ENCODE measurements around the gene CACNG1. TPM values are rescaled to one million over a fixed set of nuclear protein-coding genes. Genes with fewer than 3 reads are reported as not detected.

CACNG1 gene, protein sequence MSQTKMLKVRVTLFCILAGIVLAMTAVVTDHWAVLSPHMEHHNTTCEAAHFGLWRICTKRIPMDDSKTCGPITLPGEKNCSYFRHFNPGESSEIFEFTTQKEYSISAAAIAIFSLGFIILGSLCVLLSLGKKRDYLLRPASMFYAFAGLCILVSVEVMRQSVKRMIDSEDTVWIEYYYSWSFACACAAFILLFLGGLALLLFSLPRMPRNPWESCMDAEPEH
- total RNA-seq (not detected), polyA plus RNA-seq (not detected)
- long read RNA-seq, donor 1, result 0 reads
- long read RNA-seq, donor 2, partial matches to known transcripts, result 14 of 15 reads
- long read RNA-seq, donor 2, other reads (novel, unspliced or antisense), result 0 of 15 reads
- long read RNA-seq, donor 3, result 0 reads
- long read RNA-seq, donor 4, result 0 reads
- long read RNA-seq, donor 5, result 0 reads
- long read RNA-seq, donor 6, partial matches to known transcripts, result 40 of 42 reads
- long read RNA-seq, donor 6, other reads (novel, unspliced or antisense), result 0 of 42 reads
- long read RNA-seq, donor 7, result 0 reads
- long read RNA-seq, donor 8, result 0 reads
- long read RNA-seq, donor 9, result 0 reads
- long read RNA-seq, donor 10, result 0 reads

DNA sequence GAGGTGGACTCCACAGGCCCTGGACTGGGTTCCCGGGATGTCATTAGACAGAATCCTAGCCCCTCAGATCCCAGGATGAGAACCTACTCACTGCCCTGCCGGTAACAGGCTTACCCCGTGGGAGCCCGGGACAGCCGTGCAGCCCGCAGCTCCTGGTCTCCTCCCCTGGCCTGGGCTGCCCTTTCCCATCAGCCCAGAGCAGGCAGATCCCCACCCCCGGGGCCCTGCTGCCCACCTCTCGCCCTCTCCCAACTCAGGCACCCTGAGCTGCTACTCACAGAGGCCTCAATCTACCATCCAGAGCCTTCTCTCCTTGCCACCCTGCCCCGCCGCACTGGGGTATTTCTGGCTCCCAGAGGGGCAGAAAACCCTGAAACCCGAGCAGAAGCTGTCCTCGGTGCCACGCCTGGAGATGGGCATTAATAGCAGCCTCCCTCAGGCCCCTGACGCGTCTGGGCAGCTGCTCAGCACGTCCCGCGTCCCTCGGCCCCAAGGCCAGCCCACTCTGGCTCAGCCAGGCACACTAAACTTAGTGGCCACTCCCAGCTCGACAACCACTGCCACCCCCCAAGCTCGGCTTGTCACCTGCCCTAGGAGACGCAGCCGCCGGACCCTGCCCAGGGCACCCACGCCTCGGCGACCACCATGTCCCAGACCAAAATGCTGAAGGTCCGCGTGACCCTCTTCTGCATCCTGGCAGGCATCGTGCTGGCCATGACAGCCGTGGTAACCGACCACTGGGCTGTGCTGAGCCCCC lies at the start of gene CACNG1:
TSS of gene CACNG1 (plus strand) at position 539 of the 757 bp plus-strand sequence. CDS start at position 646, 107 bp downstream.
- Histone ChIP-seq H3K4me3 (no peak within 1 kb of the TSS), H3K36me3 (no peaks in the 10 kb centered on the region), H3K4me1 (no peaks in the 10 kb centered on the region), H3K9me3 (peaks cover 0 to 19% (median 17%) of the 10 kb centered on the region in 4 donors), H3K27ac (no peak within 1 kb of the TSS), H3K27me3 (no peaks in the 10 kb centered on the region)
- no peak for DNase-seq
- intact Hi-C loops (cut with DNase I; ENCODE audit: low total_unique reads), result no loop called here
- 90 to 94% (median 91%) methylated on average over 16 to 32 of the region's 32 CpGs for WGBS, 5 donors
- no peak for TF ChIP-seq POLR2AphosphoS5 (IDR thresholded peaks at IDR 0.05)
- TF ChIP-seq POLR2A (IDR thresholded peaks at IDR 0.05), result no peak
- TF ChIP-seq, protein P1, sequence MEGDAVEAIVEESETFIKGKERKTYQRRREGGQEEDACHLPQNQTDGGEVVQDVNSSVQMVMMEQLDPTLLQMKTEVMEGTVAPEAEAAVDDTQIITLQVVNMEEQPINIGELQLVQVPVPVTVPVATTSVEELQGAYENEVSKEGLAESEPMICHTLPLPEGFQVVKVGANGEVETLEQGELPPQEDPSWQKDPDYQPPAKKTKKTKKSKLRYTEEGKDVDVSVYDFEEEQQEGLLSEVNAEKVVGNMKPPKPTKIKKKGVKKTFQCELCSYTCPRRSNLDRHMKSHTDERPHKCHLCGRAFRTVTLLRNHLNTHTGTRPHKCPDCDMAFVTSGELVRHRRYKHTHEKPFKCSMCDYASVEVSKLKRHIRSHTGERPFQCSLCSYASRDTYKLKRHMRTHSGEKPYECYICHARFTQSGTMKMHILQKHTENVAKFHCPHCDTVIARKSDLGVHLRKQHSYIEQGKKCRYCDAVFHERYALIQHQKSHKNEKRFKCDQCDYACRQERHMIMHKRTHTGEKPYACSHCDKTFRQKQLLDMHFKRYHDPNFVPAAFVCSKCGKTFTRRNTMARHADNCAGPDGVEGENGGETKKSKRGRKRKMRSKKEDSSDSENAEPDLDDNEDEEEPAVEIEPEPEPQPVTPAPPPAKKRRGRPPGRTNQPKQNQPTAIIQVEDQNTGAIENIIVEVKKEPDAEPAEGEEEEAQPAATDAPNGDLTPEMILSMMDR (IDR thresholded peaks at IDR 0.05), result no peak
- no peak for TF ChIP-seq EP300 (IDR thresholded peaks at IDR 0.05)

DNA sequence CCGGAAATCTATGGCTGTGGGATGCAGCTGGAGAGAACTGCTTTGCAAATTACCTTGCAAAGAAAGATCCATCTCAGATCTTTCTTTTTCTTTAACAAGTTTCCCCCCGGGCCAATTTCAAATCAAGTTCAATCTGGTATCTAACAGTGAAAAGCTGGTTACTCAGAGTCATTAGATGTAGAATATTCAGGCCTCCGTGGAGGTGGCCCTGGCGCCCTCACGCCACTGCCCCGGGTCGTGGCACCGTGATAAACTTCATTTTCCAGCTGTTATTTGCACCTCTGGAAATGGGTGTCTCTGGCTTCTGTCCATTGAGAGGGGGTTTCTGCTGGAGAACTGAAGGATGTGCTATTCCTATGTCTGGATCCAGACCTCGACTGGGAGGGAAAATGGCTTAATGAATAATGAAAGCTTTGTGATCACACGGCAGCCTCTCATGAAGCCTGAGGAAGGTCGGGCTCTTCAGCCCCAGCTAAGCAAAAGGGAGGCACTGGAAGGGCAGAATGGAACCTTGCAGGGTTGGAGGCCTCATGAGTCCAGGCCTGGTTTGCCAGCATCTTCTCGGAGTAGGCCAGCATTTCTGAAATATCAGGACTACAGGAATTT lies 49.3 kb upstream of the CACNG1 start:
- Histone ChIP-seq H3K27ac (no peak overlapping the region), H3K4me3 (no peak overlapping the region), H3K36me3 (no peaks in the 10 kb centered on the region), H3K9me3 (no peaks in the 10 kb centered on the region), H3K27me3 (peaks cover 0 to 4% (median 0%) of the 10 kb centered on the region in 3 donors), H3K4me1 (no peaks in the 10 kb centered on the region)
- WGBS, 5 donors, result 68 to 80% (median 74%) methylated on average over 12 of the region's 12 CpGs
- intact Hi-C loops (cut with DNase I; ENCODE audit: low total_unique reads), result no loop called here
- TF ChIP-seq POLR2AphosphoS5 (IDR thresholded peaks at IDR 0.05) (no peak), POLR2A (IDR thresholded peaks at IDR 0.05) (no peak), EP300 (IDR thresholded peaks at IDR 0.05) (no peak)
- TF ChIP-seq, protein P1 (IDR thresholded peaks at IDR 0.05), result no peak
- DNase-seq, result no peak

DNA sequence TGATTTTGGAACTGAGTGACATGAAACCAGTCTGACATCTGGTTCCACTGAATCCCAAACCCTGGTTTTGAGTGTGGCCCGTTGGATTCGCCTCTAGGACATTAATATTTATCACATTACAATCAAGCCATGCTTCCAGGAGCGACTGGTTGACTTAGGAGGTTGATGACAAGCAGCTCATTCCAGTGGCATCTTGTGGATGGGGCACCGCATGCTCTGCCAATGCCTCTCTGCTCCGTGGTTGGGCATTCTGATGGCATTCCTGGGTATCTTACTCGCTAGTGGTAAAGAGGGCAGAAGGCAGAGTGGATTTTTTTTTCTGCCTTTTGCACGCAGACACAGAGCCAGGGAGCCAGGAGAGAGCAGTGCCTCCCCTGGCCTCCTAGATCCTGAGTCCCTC lies 48.4 kb upstream of the CACNG1 start:
- DNase-seq, result no peak
- Histone ChIP-seq H3K27me3 (no peaks in the 10 kb centered on the region), H3K4me1 (no peaks in the 10 kb centered on the region), H3K9me3 (no peaks in the 10 kb centered on the region), H3K27ac (no peak overlapping the region), H3K36me3 (no peaks in the 10 kb centered on the region), H3K4me3 (no peak overlapping the region)
- 75 to 89% (median 87%) methylated on average over 6 to 7 of the region's 7 CpGs for WGBS, 5 donors
- intact Hi-C loops (cut with DNase I; ENCODE audit: low total_unique reads), result no loop called here
- no peak for TF ChIP-seq EP300 (IDR thresholded peaks at IDR 0.05)
- TF ChIP-seq, protein P1 (IDR thresholded peaks at IDR 0.05), result no peak
- no peak for TF ChIP-seq POLR2AphosphoS5 (IDR thresholded peaks at IDR 0.05)
- no peak for TF ChIP-seq POLR2A (IDR thresholded peaks at IDR 0.05)

DNA sequence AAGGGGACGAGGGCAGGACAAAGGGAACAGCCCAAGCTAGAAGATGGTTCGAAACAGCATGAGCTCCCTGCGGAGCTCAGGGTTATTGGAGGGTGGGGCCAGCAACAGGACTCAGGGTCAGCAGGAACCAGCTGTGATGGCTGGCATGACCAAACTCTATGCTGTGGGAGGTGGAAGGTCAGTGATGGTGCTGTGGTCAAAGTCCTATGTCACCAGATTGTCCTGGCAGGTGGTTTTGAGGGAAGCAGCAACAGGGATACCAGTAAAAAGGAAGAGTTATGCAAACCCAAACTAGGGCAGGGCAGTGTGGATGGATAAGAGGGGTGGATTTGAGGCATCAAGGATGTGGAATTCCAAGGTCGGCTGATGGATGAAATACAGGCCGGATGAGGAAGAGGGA lies 47.4 kb upstream of the CACNG1 start:
- no peak for DNase-seq
- H3K4me3 ChIP-seq, result no peak overlapping the region
- WGBS, 5 donors, result 83 to 94% (median 92%) methylated on average over 5 of the region's 5 CpGs
- H3K9me3 ChIP-seq, result no peaks in the 10 kb centered on the region
- H3K4me1 ChIP-seq, result no peaks in the 10 kb centered on the region
- intact Hi-C loops (cut with DNase I; ENCODE audit: low total_unique reads), result no loop called here
- H3K36me3 ChIP-seq, result no peaks in the 10 kb centered on the region
- no peak overlapping the region for H3K27ac ChIP-seq
- TF ChIP-seq POLR2A (IDR thresholded peaks at IDR 0.05), result no peak
- no peak for TF ChIP-seq EP300 (IDR thresholded peaks at IDR 0.05)
- TF ChIP-seq POLR2AphosphoS5 (IDR thresholded peaks at IDR 0.05), result no peak
- TF ChIP-seq, protein P1 (IDR thresholded peaks at IDR 0.05), result no peak
- no peaks in the 10 kb centered on the region for H3K27me3 ChIP-seq
